CD14-positive monocyte (primary cell): Measurements from ENCODE around the gene ALAD. TPM values are rescaled to one million over a fixed set of nuclear protein-coding genes. Genes with fewer than 3 reads are reported as not detected.
"Not testable (repeated sequence)": the region's sequence is repeated elsewhere in the genome, so short reads cannot be mapped to it uniquely, and the experiment has no call there.

ENCODE experiments used
- DNase-seq, 3 donors: peaks; one replicate each; pipeline ENCODE4 v3.0.0-alpha.2; 2011 to 2022
- H2AFZ ChIP-seq: 2 replicates; pipeline ENCODE4 v1.6.0; 2012; ENCODE audit warnings: mild to moderate bottlenecking, low read depth, low read length, inconsistent platforms; ENCODE audit not compliant: insufficient read depth, poor library complexity, severe bottlenecking
- H3K27ac ChIP-seq, 2 donors: 1 replicate in 1 of 2; 2 replicates in 1 of 2; pipeline ENCODE4 v1.5.1; 2012 to 2013; ENCODE audit warnings: low read length in 2 of 2, control low read depth in 1 of 2, inconsistent platforms in 1 of 2, low read depth in 1 of 2, mild to moderate bottlenecking in 1 of 2
- H3K27me3 ChIP-seq, 2 donors: one replicate each; pipeline versions ENCODE4 v1.6.0 to v1.6.1; 2011 to 2013; ENCODE audit warnings: low read length in 2 of 2; ENCODE audit not compliant: control insufficient read depth in 2 of 2, insufficient read depth in 2 of 2
- H3K36me3 ChIP-seq, 2 donors: replicated peaks in 1 of 2; 1 replicate in 1 of 2; 2 replicates in 1 of 2; pipeline versions ENCODE4 v1.5.1 to v1.6.1; 2012 to 2013; ENCODE audit warnings: low read length in 2 of 2, control low read depth in 1 of 2, inconsistent platforms in 1 of 2, mild to moderate bottlenecking in 1 of 2; ENCODE audit not compliant: insufficient read depth in 2 of 2, control insufficient read depth in 1 of 2
- H3K4me1 ChIP-seq, 2 donors: 1 replicate in 1 of 2; 2 replicates in 1 of 2; pipeline versions ENCODE4 v1.5.1 to v1.6.1; 2012 to 2013; ENCODE audit warnings: low read length in 2 of 2, control low read depth in 1 of 2, inconsistent platforms in 1 of 2, mild to moderate bottlenecking in 1 of 2, moderate library complexity in 1 of 2; ENCODE audit not compliant: insufficient read depth in 2 of 2, control insufficient read depth in 1 of 2
- H3K4me2 ChIP-seq: replicated peaks from 2 replicates; pipeline ENCODE3; 2012; ENCODE audit warnings: low read length, moderate library complexity, mild to moderate bottlenecking; ENCODE audit not compliant: poor library complexity, severe bottlenecking; ENCODE audit errors: extremely low read depth
- H3K4me3 ChIP-seq, 3 experiments: fragments of 200-600 bp in 1 of 3; sonication (generic) in 1 of 3; replicated peaks in 1 of 3; 1 replicate in 2 of 3; 2 replicates in 1 of 3; pipeline ENCODE4 v1.5.1; 2011 to 2013; ENCODE audit warnings: low read length in 3 of 3, mild to moderate bottlenecking in 3 of 3, control low read depth in 2 of 3, low read depth in 2 of 3, inconsistent platforms in 1 of 3, moderate library complexity in 1 of 3
- H3K79me2 ChIP-seq: 2 replicates; pipeline ENCODE4 v1.6.0; 2012; ENCODE audit warnings: mild to moderate bottlenecking, control low read depth, inconsistent platforms, low read length, moderate library complexity; ENCODE audit not compliant: insufficient read depth
- H3K9ac ChIP-seq: 2 replicates; pipeline ENCODE4 v1.6.0; 2017; ENCODE audit warnings: low read length, mild to moderate bottlenecking; ENCODE audit not compliant: insufficient read depth, poor library complexity, severe bottlenecking
- H3K9me3 ChIP-seq, 2 donors: replicated peaks in 1 of 2; 1 replicate in 1 of 2; 2 replicates in 1 of 2; pipeline versions ENCODE4 v1.5.1 to v1.6.1; 2012 to 2013; ENCODE audit warnings: low read length in 2 of 2, control low read depth in 1 of 2; ENCODE audit not compliant: control insufficient read depth in 1 of 2, insufficient read depth in 1 of 2
- H4K20me1 ChIP-seq: 2 replicates; pipeline ENCODE4 v1.6.0; 2012; ENCODE audit warnings: mild to moderate bottlenecking, low read length, control low read depth, moderate library complexity; ENCODE audit not compliant: insufficient read depth
- H3K27ac Mint-ChIP-seq, 7 donors: one replicate each; pipeline ENCODE4 v1.8.0; 2020; ENCODE audit warnings: mild to moderate bottlenecking in 7 of 7, mixed read lengths in 7 of 7, moderate library complexity in 6 of 7, inconsistent platforms in 2 of 7
- H3K27me3 Mint-ChIP-seq, 3 donors: one replicate each; pipeline ENCODE4 v1.8.0; 2021 to 2022; ENCODE audit warnings: low read depth in 3 of 3, mild to moderate bottlenecking in 3 of 3, mixed read lengths in 3 of 3, moderate library complexity in 3 of 3, inconsistent platforms in 1 of 3
- H3K36me3 Mint-ChIP-seq, 2 donors: one replicate each; pipeline ENCODE4 v1.8.0; 2020; ENCODE audit warnings: mixed read lengths in 2 of 2, inconsistent platforms in 1 of 2, mild to moderate bottlenecking in 1 of 2
- H3K4me1 Mint-ChIP-seq: one replicate; pipeline ENCODE4 v1.8.0; 2020; ENCODE audit warnings: mild to moderate bottlenecking, mixed read lengths
- H3K4me3 Mint-ChIP-seq, 2 donors: one replicate each; pipeline ENCODE4 v1.8.0; 2020; ENCODE audit warnings: mild to moderate bottlenecking in 2 of 2, mixed read lengths in 2 of 2, moderate library complexity in 1 of 2
- H3K9me3 Mint-ChIP-seq, 7 donors: one replicate each; pipeline ENCODE4 v1.8.0; 2020 to 2022; ENCODE audit warnings: mixed read lengths in 7 of 7, mild to moderate bottlenecking in 6 of 7, moderate library complexity in 6 of 7, inconsistent platforms in 2 of 7
- WGBS: methylation state at CpG from one replicate; pipeline ENCODE4 v1.1.5; 2013; ENCODE audit warnings: missing lambda C conversion rate; ENCODE audit not compliant: insufficient coverage; 5-methylcytosine and 5-hydroxymethylcytosine counted together
- intact Hi-C, 2 donors: fragments of 100-400 bp; cut with micrococcal nuclease; formaldehyde crosslinking; loops; one replicate each; pipeline versions ENCODE4 v1.15.0 to v1.15.1; 2023
- polyA plus RNA-seq, 3 donors: library from polyadenylated mRNA; depleted of rRNA in 1 of 3; unstranded in 2 of 3; stranded (reverse) in 1 of 3; fragments of 300-500 nt in 2 of 3; fragments of >200 nt in 1 of 3; fragmentation: Illumina TruSeq in 2 of 3; gene quantifications; 1 replicate in 2 of 3; 2 replicates in 1 of 3; pipeline ENCODE4 v1.2.3, GENCODE V29; 2012 to 2021
- TF ChIP-seq, protein P1 (sequence below): fragments of 200-600 bp; IDR thresholded peaks from one replicate; pipeline ENCODE4 v1.8.0; 2022; ENCODE audit warnings: antibody characterized with exemption, mild to moderate bottlenecking

Gene ALAD
- polyA plus RNA-seq, 3 donors: 17.1 to 24.6 (median 20.9) TPM

DNA sequence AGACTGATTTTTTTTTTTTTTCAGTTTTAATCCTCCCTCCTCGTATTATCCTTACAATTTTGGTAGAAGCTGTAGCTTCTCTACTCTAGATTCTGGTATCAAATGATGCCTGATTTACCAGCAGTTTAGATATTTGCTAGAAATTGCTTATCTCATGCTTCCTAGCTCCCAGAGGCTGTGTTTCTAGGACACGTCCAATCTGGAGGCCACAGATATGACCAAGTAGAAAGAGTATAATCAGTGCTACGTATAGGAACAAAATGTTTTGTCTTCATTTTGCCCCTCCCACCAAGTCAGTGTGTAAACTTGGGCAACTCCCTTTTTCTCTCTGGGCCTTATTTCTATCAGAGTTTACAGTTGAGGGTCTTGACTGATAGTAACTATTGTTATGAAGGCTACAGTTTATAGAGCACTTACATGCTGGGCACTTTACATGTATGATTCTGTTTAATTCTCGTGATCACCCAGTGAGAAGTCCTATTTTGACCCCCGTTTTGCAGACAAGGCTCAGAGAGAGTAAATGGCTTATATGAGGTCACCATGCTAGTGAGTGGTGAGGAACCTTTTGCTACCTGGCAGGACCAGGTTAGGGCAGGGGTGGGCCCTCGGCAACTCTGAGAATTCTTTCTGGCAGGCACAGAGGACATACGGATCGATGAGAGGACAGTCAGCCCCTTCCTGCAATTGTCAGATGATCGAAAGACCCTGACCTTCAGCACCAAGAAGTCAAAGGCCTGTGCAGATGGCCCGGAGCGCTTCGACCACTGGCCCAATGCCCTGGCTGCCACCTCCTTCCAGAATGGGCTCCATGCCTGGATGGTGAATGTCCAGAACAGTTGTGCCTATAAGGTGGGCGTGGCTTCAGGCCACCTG lies 31.9 kb downstream of the ALAD start:
- Mint-ChIP-seq H3K27ac (no peak overlapping the region), H3K4me1 (peaks cover 16% of the 10 kb centered on the region), H3K9me3 (no peaks in the 10 kb centered on the region), H3K36me3 (peaks cover 4 to 17% of the 10 kb centered on the region in 2 donors), H3K27me3 (peaks cover 0 to 1% (median 0%) of the 10 kb centered on the region in 3 donors), H3K4me3 (no peak overlapping the region)
- no peak for DNase-seq
- Histone ChIP-seq H3K4me1 (peaks cover 11 to 16% of the 10 kb centered on the region in 2 donors), H3K9ac (no peak overlapping the region), H3K79me2 (no peaks in the 10 kb centered on the region), H3K27ac (no peak overlapping the region), H3K9me3 (no peaks in the 10 kb centered on the region), H2AFZ (no peak overlapping the region), H3K4me2 (no peak overlapping the region), H3K4me3 (no peak overlapping the region), H3K27me3 (no peaks in the 10 kb centered on the region), H4K20me1 (no peaks in the 10 kb centered on the region), H3K36me3 (peaks cover 7 to 17% of the 10 kb centered on the region in 2 donors)
- intact Hi-C loops: no loop called here
- TF ChIP-seq, protein P1, sequence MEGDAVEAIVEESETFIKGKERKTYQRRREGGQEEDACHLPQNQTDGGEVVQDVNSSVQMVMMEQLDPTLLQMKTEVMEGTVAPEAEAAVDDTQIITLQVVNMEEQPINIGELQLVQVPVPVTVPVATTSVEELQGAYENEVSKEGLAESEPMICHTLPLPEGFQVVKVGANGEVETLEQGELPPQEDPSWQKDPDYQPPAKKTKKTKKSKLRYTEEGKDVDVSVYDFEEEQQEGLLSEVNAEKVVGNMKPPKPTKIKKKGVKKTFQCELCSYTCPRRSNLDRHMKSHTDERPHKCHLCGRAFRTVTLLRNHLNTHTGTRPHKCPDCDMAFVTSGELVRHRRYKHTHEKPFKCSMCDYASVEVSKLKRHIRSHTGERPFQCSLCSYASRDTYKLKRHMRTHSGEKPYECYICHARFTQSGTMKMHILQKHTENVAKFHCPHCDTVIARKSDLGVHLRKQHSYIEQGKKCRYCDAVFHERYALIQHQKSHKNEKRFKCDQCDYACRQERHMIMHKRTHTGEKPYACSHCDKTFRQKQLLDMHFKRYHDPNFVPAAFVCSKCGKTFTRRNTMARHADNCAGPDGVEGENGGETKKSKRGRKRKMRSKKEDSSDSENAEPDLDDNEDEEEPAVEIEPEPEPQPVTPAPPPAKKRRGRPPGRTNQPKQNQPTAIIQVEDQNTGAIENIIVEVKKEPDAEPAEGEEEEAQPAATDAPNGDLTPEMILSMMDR: no peak
- 93% methylated on average over 10 of the region's 13 CpGs for WGBS

DNA sequence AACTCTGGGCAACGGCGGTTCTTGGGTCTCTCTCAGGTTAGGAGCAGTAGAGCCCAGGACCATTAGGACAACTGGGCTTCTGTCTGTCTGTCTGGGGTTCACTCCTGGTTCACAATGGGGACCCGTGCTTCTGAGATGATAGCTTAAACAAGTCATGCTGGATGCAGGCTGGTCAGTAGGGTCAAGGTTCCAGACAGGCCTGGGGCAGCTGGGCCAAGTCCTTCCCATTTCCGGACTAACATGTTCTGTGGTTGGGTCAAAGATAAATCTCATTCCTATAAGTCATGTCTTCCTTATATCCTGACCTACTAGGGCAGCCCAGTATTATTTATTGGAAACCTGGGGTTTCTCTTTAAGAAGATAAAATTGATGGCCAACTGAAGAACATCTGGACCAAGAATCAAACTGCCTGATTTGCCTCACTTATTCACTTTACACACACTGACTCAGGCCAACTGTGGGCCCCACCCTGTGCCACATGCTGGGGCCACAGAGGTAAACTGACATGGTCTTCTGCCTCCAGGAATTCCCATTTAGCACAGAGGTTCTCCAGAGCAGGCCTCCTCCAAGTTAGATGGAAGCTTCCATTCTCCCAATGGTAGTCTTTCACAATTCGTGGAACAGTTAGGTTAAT lies 32.6 kb downstream of the ALAD start:
- Histone ChIP-seq H2AFZ (no peak overlapping the region), H3K4me2 (no peak overlapping the region), H3K79me2 (no peaks in the 10 kb centered on the region), H3K9me3 (no peaks in the 10 kb centered on the region), H3K27me3 (no peaks in the 10 kb centered on the region), H4K20me1 (no peaks in the 10 kb centered on the region), H3K9ac (no peak overlapping the region), H3K27ac (no peak overlapping the region), H3K4me1 (peaks cover 11 to 16% of the 10 kb centered on the region in 2 donors), H3K4me3 (no peak overlapping the region), H3K36me3 (peaks cover 0 to 9% of the 10 kb centered on the region in 2 donors)
- 100% methylated on average over 3 of the region's 5 CpGs for WGBS
- Mint-ChIP-seq H3K4me3 (no peak overlapping the region), H3K9me3 (no peaks in the 10 kb centered on the region), H3K36me3 (peaks cover 4 to 10% of the 10 kb centered on the region in 2 donors), H3K27ac (no peak overlapping the region), H3K27me3 (peaks cover 0 to 1% (median 0%) of the 10 kb centered on the region in 3 donors), H3K4me1 (peaks cover 16% of the 10 kb centered on the region)
- TF ChIP-seq, protein P1: no peak
- no peak for DNase-seq
- intact Hi-C loops: no loop called here

DNA sequence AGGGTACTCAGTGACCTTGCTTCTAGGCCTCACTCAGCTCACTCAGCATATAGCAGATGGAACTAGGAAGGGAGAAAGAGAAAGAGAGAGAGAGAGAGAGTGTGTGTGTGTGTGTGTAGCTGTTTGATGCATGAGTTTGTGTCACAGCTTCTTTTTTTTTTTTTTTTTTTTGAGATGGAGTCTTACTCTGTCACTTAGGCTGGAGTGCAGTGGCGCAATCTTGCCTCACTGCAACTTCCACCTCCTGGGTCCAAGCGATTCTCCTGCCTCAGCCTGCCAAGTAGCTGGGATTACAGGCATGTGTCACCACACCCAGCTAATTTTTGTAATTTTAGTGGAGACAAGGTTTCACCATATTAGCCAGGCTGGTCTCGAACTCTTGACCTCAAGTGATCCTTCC lies 35.4 kb downstream of the ALAD start:
- Mint-ChIP-seq H3K4me1 (peaks cover 16% of the 10 kb centered on the region), H3K27ac (peak overlapping the region in 6 of 7 donors; percentile 34 to 86 (median 58))
- H3K4me3 ChIP-seq, H3K27me3 Mint-ChIP-seq, H3K79me2 ChIP-seq, H4K20me1 ChIP-seq, H3K9ac ChIP-seq, H3K36me3 Mint-ChIP-seq, H3K36me3 ChIP-seq, H3K4me2 ChIP-seq, H3K9me3 ChIP-seq, H3K27me3 ChIP-seq, intact Hi-C loops, H3K4me3 Mint-ChIP-seq, H3K9me3 Mint-ChIP-seq: not testable (repeated sequence)
- 0% methylated on average over 1 of the region's 3 CpGs for WGBS
- Histone ChIP-seq H3K4me1 (peaks cover 11 to 16% of the 10 kb centered on the region in 2 donors), H2AFZ (peak overlapping the region; percentile 68), H3K27ac (peak overlapping the region in 1 of 2 donors; percentile 70)
- DNase-seq: peak; percentile 37 to 54 (median 49)
